ENCODE results near the gene DRC7.

The DRC7 gene

GRCh38 chr16:57676553-57677085, 18.0 kb upstream of the DRC7 start:
- FAIRE-seq (no peak), DNase-seq (ENCODE audit: low spot score) (no peak)

GRCh38 chr16:57677622-57678369, 16.8 kb upstream of the DRC7 start:
- FAIRE-seq (no peak), DNase-seq (ENCODE audit: low spot score) (no peak)

- DNase-seq (ENCODE audit: low spot score) (no peak), FAIRE-seq (no peak)
Observed at GRCh38 chr16:57679016-57679415, 15.6 kb upstream of the DRC7 start.

- FAIRE-seq (no peak), DNase-seq (ENCODE audit: low spot score) (no peak)
Observed at GRCh38 chr16:57679767-57680482, 14.7 kb upstream of the DRC7 start.

GRCh38 chr16:57680842-57681375, 13.7 kb upstream of the DRC7 start:
- FAIRE-seq = no peak

GRCh38 chr16:57681950-57682728, 12.5 kb upstream of the DRC7 start:
- FAIRE-seq = no peak

More at GRCh38 chr16:57680842-57681375, 13.7 kb upstream of the DRC7 start:
- no peak for DNase-seq (ENCODE audit: low spot score)

GRCh38 chr16:57682809-57683635, 11.6 kb upstream of the DRC7 start:
- DNase-seq (ENCODE audit: low spot score) (no peak), FAIRE-seq (no peak)

More at GRCh38 chr16:57681950-57682728, 12.5 kb upstream of the DRC7 start:
- no peak for DNase-seq (ENCODE audit: low spot score)

GRCh38 chr16:57683636-57684545, 10.7 kb upstream of the DRC7 start:
- no peak for FAIRE-seq
- no peak for DNase-seq (ENCODE audit: low spot score)

- DNase-seq (ENCODE audit: low spot score) (no peak), FAIRE-seq (no peak)
Observed at GRCh38 chr16:57684626-57685358, 9.8 kb upstream of the DRC7 start.

GRCh38 chr16:57685633-57686032, 9.0 kb upstream of the DRC7 start:
- FAIRE-seq (no peak), DNase-seq (ENCODE audit: low spot score) (no peak)

GRCh38 chr16:57686577-57686976, 8.0 kb upstream of the DRC7 start:
- DNase-seq (ENCODE audit: low spot score) = no peak
- FAIRE-seq = no peak

- no peak for DNase-seq (ENCODE audit: low spot score)
- no peak for FAIRE-seq
Observed at GRCh38 chr16:57687363-57687929, 7.2 kb upstream of the DRC7 start.

GRCh38 chr16:57688487-57688986, 6.1 kb upstream of the DRC7 start:
- FAIRE-seq = no peak
- DNase-seq (ENCODE audit: low spot score) = no peak

GRCh38 chr16:57688987-57689761, 5.4 kb upstream of the DRC7 start:
- FAIRE-seq (no peak), DNase-seq (ENCODE audit: low spot score) (no peak)

GRCh38 chr16:57689762-57690558, 4.6 kb upstream of the DRC7 start:
- DNase-seq (ENCODE audit: low spot score) (no peak), FAIRE-seq (no peak)

GRCh38 chr16:57690782-57691471, 3.7 kb upstream of the DRC7 start:
- FAIRE-seq (no peak), DNase-seq (ENCODE audit: low spot score) (no peak)

All from urothelium cell line (cell line).